H9 (cell line): ENCODE data around the gene COX17. TPM values are rescaled to one million over a fixed set of nuclear protein-coding genes. Genes with fewer than 3 reads are reported as not detected.

Experiments
- DNase-seq: peaks from one replicate; pipeline ENCODE4 v3.0.0-alpha.2; 2017
- H2AFZ ChIP-seq: one replicate; pipeline ENCODE4 v1.6.1; 2013; ENCODE audit warnings: mild to moderate bottlenecking, low read length, control low read depth, moderate library complexity
- H2AK5ac ChIP-seq: 2 replicates; pipeline ENCODE4 v1.6.1; 2013; ENCODE audit warnings: low read length, control low read depth, mixed read lengths; ENCODE audit not compliant: insufficient read length
- H2BK120ac ChIP-seq: one replicate; pipeline ENCODE4 v1.6.1; 2013; ENCODE audit warnings: low read depth, mild to moderate bottlenecking, low read length, control low read depth, inconsistent platforms; ENCODE audit not compliant: poor library complexity, severe bottlenecking
- H2BK12ac ChIP-seq: 2 replicates; pipeline ENCODE4 v1.6.1; 2013; ENCODE audit warnings: low read length, control low read depth, mixed read lengths, low read depth; ENCODE audit not compliant: insufficient read length
- H2BK15ac ChIP-seq: 2 replicates; pipeline ENCODE4 v1.6.1; 2013; ENCODE audit warnings: low read depth, low read length, control low read depth
- H2BK20ac ChIP-seq: one replicate; pipeline ENCODE4 v1.6.1; 2013; ENCODE audit warnings: low read depth, mild to moderate bottlenecking, low read length, control low read depth, inconsistent platforms; ENCODE audit not compliant: poor library complexity, severe bottlenecking
- H2BK5ac ChIP-seq: 2 replicates; pipeline ENCODE4 v1.6.1; 2013; ENCODE audit warnings: low read length, control low read depth, mixed read lengths; ENCODE audit not compliant: insufficient read length
- H3K14ac ChIP-seq: 2 replicates; pipeline ENCODE4 v1.6.1; 2013; ENCODE audit warnings: low read length, control low read depth; ENCODE audit not compliant: insufficient read depth
- H3K18ac ChIP-seq: 2 replicates; pipeline ENCODE4 v1.6.1; 2013; ENCODE audit warnings: low read depth, mild to moderate bottlenecking, mixed read lengths, low read length, control low read depth; ENCODE audit not compliant: insufficient read length
- H3K23ac ChIP-seq: 2 replicates; pipeline ENCODE4 v1.6.1; 2013; ENCODE audit warnings: low read length, control low read depth, mixed read lengths, low read depth; ENCODE audit not compliant: insufficient read length
- H3K23me2 ChIP-seq: 2 replicates; pipeline ENCODE4 v1.6.1; 2013; ENCODE audit warnings: low read depth, mild to moderate bottlenecking, mixed read lengths, low read length, control low read depth; ENCODE audit not compliant: insufficient read length, poor library complexity, severe bottlenecking
- H3K27ac ChIP-seq: 2 replicates; pipeline ENCODE4 v1.5.1; 2013; ENCODE audit warnings: low read length, control low read depth, mixed read lengths, low read depth; ENCODE audit not compliant: insufficient read length
- H3K27me3 ChIP-seq: 2 replicates; pipeline ENCODE4 v1.6.1; 2013; ENCODE audit warnings: low read length, control low read depth, inconsistent platforms; ENCODE audit not compliant: insufficient read depth
- H3K4ac ChIP-seq: 2 replicates; pipeline ENCODE4 v1.6.1; 2013; ENCODE audit warnings: low read depth, mild to moderate bottlenecking, control low read depth, inconsistent platforms, low read length, moderate library complexity
- H3K4me1 ChIP-seq: 2 replicates; pipeline ENCODE4 v1.6.1; 2013; ENCODE audit warnings: low read length, control low read depth, inconsistent platforms; ENCODE audit not compliant: insufficient read depth
- H3K4me2 ChIP-seq: 2 replicates; pipeline ENCODE4 v1.6.1; 2013; ENCODE audit warnings: low read length, control low read depth, mixed read lengths; ENCODE audit not compliant: insufficient read length, insufficient read depth
- H3K56ac ChIP-seq: 2 replicates; pipeline ENCODE4 v1.6.1; 2013; ENCODE audit warnings: low read depth, mild to moderate bottlenecking, mixed read lengths, low read length, control low read depth; ENCODE audit not compliant: insufficient read length
- H3K79me1 ChIP-seq: 2 replicates; pipeline ENCODE4 v1.6.1; 2013; ENCODE audit warnings: low read depth, mild to moderate bottlenecking, moderate library complexity, low read length, control low read depth, inconsistent platforms; ENCODE audit not compliant: insufficient read depth, poor library complexity, severe bottlenecking
- H3K79me2 ChIP-seq: 2 replicates; pipeline ENCODE4 v1.6.1; 2013; ENCODE audit warnings: low read length, control low read depth, inconsistent platforms; ENCODE audit not compliant: insufficient read depth
- H3K9ac ChIP-seq: 2 replicates; pipeline ENCODE4 v1.6.1; 2013; ENCODE audit warnings: low read length, control low read depth, mixed read lengths; ENCODE audit not compliant: insufficient read length; ENCODE audit errors: extremely low read depth
- H3K9me3 ChIP-seq: one replicate; pipeline ENCODE4 v1.6.1; 2013; ENCODE audit warnings: low read depth, low read length, inconsistent platforms; ENCODE audit not compliant: control insufficient read depth
- H3T11ph ChIP-seq: one replicate; pipeline ENCODE4 v1.6.1; 2013; ENCODE audit warnings: mild to moderate bottlenecking, low read length, control low read depth, inconsistent platforms
- H4K20me1 ChIP-seq: one replicate; pipeline ENCODE4 v1.6.1; 2013; ENCODE audit not compliant: control insufficient read depth, insufficient read length, insufficient read depth
- H4K5ac ChIP-seq: 2 replicates; pipeline ENCODE4 v1.6.1; 2013; ENCODE audit warnings: low read depth, mild to moderate bottlenecking, mixed read lengths, low read length, control low read depth; ENCODE audit not compliant: insufficient read length
- H4K8ac ChIP-seq: replicated peaks from 2 replicates; pipeline ENCODE4 v1.6.1; 2013; ENCODE audit warnings: low read length, control low read depth, mixed read lengths, low read depth; ENCODE audit not compliant: insufficient read length
- H4K91ac ChIP-seq: 2 replicates; pipeline ENCODE4 v1.6.1; 2013; ENCODE audit warnings: low read depth, mild to moderate bottlenecking, moderate library complexity, mixed read lengths, low read length, control low read depth; ENCODE audit not compliant: insufficient read length
- H3K27ac Mint-ChIP-seq, 3 experiments: 2 replicates in 2 of 3; 3 replicates in 1 of 3; pipeline ENCODE4 v1.8.0; 2020 to 2021; ENCODE audit warnings: mixed read lengths in 3 of 3, mild to moderate bottlenecking in 1 of 3, moderate library complexity in 1 of 3
- H3K27me3 Mint-ChIP-seq: 2 replicates; pipeline ENCODE4 v1.8.0; 2021; ENCODE audit warnings: low read depth, mild to moderate bottlenecking, moderate library complexity, mixed read lengths
- H3K36me3 Mint-ChIP-seq, 3 experiments: 2 replicates in 2 of 3; 3 replicates in 1 of 3; pipeline ENCODE4 v1.8.0; 2020 to 2021; ENCODE audit warnings: low read depth in 3 of 3, mixed read lengths in 3 of 3; ENCODE audit not compliant: insufficient read depth in 1 of 3
- H3K4me1 Mint-ChIP-seq, 2 experiments: 2 replicates each; pipeline ENCODE4 v1.8.0; 2020; ENCODE audit warnings: mixed read lengths in 2 of 2
- H3K4me3 Mint-ChIP-seq, 2 experiments: 2 replicates in 1 of 2; 3 replicates in 1 of 2; pipeline ENCODE4 v1.8.0; 2020 to 2021; ENCODE audit warnings: mild to moderate bottlenecking in 2 of 2, mixed read lengths in 2 of 2, moderate library complexity in 1 of 2
- H3K9me3 Mint-ChIP-seq, 2 experiments: 2 replicates in 1 of 2; 3 replicates in 1 of 2; pipeline ENCODE4 v1.8.0; 2020; ENCODE audit warnings: mild to moderate bottlenecking in 2 of 2, mixed read lengths in 2 of 2, moderate library complexity in 1 of 2
- CTCF ChIP-seq: fragments of 200-600 bp; sonication (generic); conservative IDR thresholded peaks from 3 replicates; pipeline ENCODE4 v1.8.0; 2021; ENCODE audit warnings: antibody characterized with exemption, mild to moderate bottlenecking
- WGBS: extraction: QIAGEN DNeasy Blood & Tissue Kit; methylation state at CpG from one replicate; pipeline ENCODE4 v1.1.7; 2013; ENCODE audit warnings: missing lambda C conversion rate, low lambda C conversion rate, mixed read lengths; ENCODE audit not compliant: insufficient read length; ENCODE audit errors: extremely low coverage; 5-methylcytosine and 5-hydroxymethylcytosine counted together
- total RNA-seq: library from RNA; stranded (reverse); gene quantifications from 2 replicates; pipeline ENCODE4 v1.2.1, GENCODE V29; 2021

Gene COX17
- total RNA-seq, 1 experiment from 2014 or later, result 47.0 TPM

- H2BK15ac ChIP-seq, result no peak overlapping the region
- DNase-seq, result no peak
- no peak overlapping the region for H2AK5ac ChIP-seq
- no peak overlapping the region for H3T11ph ChIP-seq
- H3K27me3 Mint-ChIP-seq, result no peaks in the 10 kb centered on the region
- no peak overlapping the region for H2BK120ac ChIP-seq
- H2AFZ ChIP-seq, result no peak overlapping the region
- no peak overlapping the region for H3K9ac ChIP-seq
- no peaks in the 10 kb centered on the region for H3K79me1 ChIP-seq
- H3K4me2 ChIP-seq, result no peak overlapping the region
- H3K79me2 ChIP-seq, result no peaks in the 10 kb centered on the region
- H3K27ac ChIP-seq, result no peak overlapping the region
- no peak overlapping the region for H3K14ac ChIP-seq
- H3K9me3 ChIP-seq, result no peaks in the 10 kb centered on the region
- H3K4me1 Mint-ChIP-seq, result peaks cover 5 to 6% of the 10 kb centered on the region in 2 experiments; a peak in 3 of 4 replicates
- no peak overlapping the region for H3K4me3 Mint-ChIP-seq
- no peak overlapping the region for H3K18ac ChIP-seq
- H3K9me3 Mint-ChIP-seq, result peaks cover 0 to 3% of the 10 kb centered on the region in 2 experiments; a peak in 2 of 5 replicates
- TF ChIP-seq CTCF, result no peak
- H4K5ac ChIP-seq, result no peak overlapping the region
- no peak overlapping the region for H3K23ac ChIP-seq
- no CpG with 5 or more reads among the region's 5 CpGs for WGBS
- no peaks in the 10 kb centered on the region for H4K20me1 ChIP-seq
- H2BK20ac ChIP-seq, result no peak overlapping the region
- no peaks in the 10 kb centered on the region for H3K23me2 ChIP-seq
- peaks cover 0 to 2% (median 0%) of the 10 kb centered on the region in 3 experiments; a peak in 1 of 7 replicates for H3K36me3 Mint-ChIP-seq
- no peak overlapping the region for H2BK5ac ChIP-seq
- H3K4me1 ChIP-seq, result no peaks in the 10 kb centered on the region
- no peak overlapping the region for H4K8ac ChIP-seq
- no peaks in the 10 kb centered on the region for H3K27me3 ChIP-seq
- no peak overlapping the region for H3K4ac ChIP-seq
- H3K27ac Mint-ChIP-seq, result no peak overlapping the region
- H4K91ac ChIP-seq, result no peak overlapping the region
- no peak overlapping the region for H2BK12ac ChIP-seq
- H3K56ac ChIP-seq, result no peak overlapping the region
Measured at GRCh38 chr3:119697394-119697793, 20.2 kb upstream of the COX17 start.
